ENCODE results near the gene KLHL33. TPM values are rescaled to one million over a fixed set of nuclear protein-coding genes. Genes with fewer than 3 reads are reported as not detected.

KLHL33 gene
- total RNA-seq, 4 donors from 2014 or later: 1.3 to 2.8 (median 2.1) TPM; not detected in 1

GRCh38 chr14:20386276-20386855 lies 49.6 kb downstream of the KLHL33 start:
- H3K9me3 ChIP-seq: no peaks in the 10 kb centered on the region
- H3K4me1 ChIP-seq: no peaks in the 10 kb centered on the region

GRCh38 chr14:20384886-20385285 lies 51.1 kb downstream of the KLHL33 start:
- no peak for DNase-seq
- H3K9me3 ChIP-seq: no peaks in the 10 kb centered on the region
- TF ChIP-seq, protein P1, sequence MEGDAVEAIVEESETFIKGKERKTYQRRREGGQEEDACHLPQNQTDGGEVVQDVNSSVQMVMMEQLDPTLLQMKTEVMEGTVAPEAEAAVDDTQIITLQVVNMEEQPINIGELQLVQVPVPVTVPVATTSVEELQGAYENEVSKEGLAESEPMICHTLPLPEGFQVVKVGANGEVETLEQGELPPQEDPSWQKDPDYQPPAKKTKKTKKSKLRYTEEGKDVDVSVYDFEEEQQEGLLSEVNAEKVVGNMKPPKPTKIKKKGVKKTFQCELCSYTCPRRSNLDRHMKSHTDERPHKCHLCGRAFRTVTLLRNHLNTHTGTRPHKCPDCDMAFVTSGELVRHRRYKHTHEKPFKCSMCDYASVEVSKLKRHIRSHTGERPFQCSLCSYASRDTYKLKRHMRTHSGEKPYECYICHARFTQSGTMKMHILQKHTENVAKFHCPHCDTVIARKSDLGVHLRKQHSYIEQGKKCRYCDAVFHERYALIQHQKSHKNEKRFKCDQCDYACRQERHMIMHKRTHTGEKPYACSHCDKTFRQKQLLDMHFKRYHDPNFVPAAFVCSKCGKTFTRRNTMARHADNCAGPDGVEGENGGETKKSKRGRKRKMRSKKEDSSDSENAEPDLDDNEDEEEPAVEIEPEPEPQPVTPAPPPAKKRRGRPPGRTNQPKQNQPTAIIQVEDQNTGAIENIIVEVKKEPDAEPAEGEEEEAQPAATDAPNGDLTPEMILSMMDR (IDR thresholded peaks at IDR 0.05): no peak
- no peak for TF ChIP-seq POLR2A (IDR thresholded peaks at IDR 0.05)
- no peaks in the 10 kb centered on the region for H3K4me1 ChIP-seq
- H3K4me3 ChIP-seq: no peak overlapping the region
- H3K27me3 ChIP-seq: no peaks in the 10 kb centered on the region
- no peaks in the 10 kb centered on the region for H3K36me3 ChIP-seq
- no peak overlapping the region for H3K27ac ChIP-seq
- intact Hi-C loops (cut with DNase I; ENCODE audit: low total_unique reads): no loop called here

More at GRCh38 chr14:20386276-20386855, 49.6 kb downstream of the KLHL33 start:
- Histone ChIP-seq H3K36me3 (no peaks in the 10 kb centered on the region), H3K27ac (no peak overlapping the region), H3K4me3 (no peak overlapping the region), H3K27me3 (no peaks in the 10 kb centered on the region)
- DNase-seq: no peak
- TF ChIP-seq POLR2A (IDR thresholded peaks at IDR 0.05): no peak
- intact Hi-C loops (cut with DNase I; ENCODE audit: low total_unique reads): no loop called here

- Histone ChIP-seq H3K9me3 (no peaks in the 10 kb centered on the region), H3K4me1 (no peaks in the 10 kb centered on the region), H3K4me3 (no peak overlapping the region), H3K27me3 (no peaks in the 10 kb centered on the region), H3K36me3 (no peaks in the 10 kb centered on the region), H3K27ac (no peak overlapping the region)
- intact Hi-C loops (cut with DNase I; ENCODE audit: low total_unique reads): no loop called here
- TF ChIP-seq, protein P1 (IDR thresholded peaks at IDR 0.05): no peak
- no peak for TF ChIP-seq POLR2A (IDR thresholded peaks at IDR 0.05)
- no peak for DNase-seq
These were observed 51.6 kb downstream of the KLHL33 start for GRCh38 chr14:20384321-20384720.

DNA sequence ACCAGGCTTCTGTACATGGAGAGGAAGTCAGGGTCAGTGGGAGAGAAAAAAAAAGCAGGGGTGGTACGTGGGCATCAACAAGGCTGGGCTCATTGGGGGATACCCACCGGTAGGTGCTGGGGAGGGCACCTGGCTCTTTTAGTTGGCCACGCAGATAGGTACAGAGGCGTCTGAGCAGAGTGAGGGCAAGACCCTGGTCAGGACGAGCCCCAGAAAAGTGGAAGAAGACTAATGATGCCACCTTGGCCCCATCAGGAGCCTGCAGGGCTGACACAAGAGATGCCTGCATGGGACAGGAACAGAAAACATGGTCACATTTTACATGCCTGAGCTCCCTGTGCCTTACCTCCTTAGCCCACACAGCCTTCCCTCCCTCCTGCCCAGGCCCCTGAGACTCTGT lies 52.3 kb downstream of the KLHL33 start:
- no peak for DNase-seq
- Histone ChIP-seq H3K9me3 (no peaks in the 10 kb centered on the region), H3K4me3 (no peak overlapping the region), H3K4me1 (no peaks in the 10 kb centered on the region), H3K27ac (no peak overlapping the region), H3K36me3 (no peaks in the 10 kb centered on the region), H3K27me3 (no peaks in the 10 kb centered on the region)
- intact Hi-C loops (cut with DNase I; ENCODE audit: low total_unique reads): no loop called here
- TF ChIP-seq POLR2A (IDR thresholded peaks at IDR 0.05): no peak
- TF ChIP-seq, protein P1 (IDR thresholded peaks at IDR 0.05): no peak

DNA sequence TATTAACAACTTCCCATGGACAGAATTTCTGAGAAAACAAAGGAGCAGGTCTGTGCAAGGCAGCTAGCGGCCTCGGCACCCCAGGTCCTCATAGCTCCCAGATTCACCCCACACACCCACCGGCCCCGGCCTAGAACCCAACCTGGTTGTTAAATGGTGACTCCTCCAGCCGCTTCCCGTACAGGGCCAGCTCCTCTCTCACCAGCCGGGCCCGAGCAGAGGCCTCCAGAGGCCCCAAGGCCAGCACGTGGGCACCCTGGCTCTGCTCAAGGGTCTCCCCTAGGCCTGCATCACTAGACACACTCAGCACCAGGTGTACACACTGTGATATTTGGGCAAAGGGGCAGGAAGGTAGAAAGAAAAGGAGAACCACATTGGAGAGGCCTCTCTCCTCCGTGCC lies 52.9 kb downstream of the KLHL33 start:
- Histone ChIP-seq H3K9me3 (no peaks in the 10 kb centered on the region), H3K27ac (no peak overlapping the region), H3K4me3 (no peak overlapping the region), H3K36me3 (no peaks in the 10 kb centered on the region), H3K4me1 (no peaks in the 10 kb centered on the region), H3K27me3 (no peaks in the 10 kb centered on the region)
- intact Hi-C loops (cut with DNase I; ENCODE audit: low total_unique reads): no loop called here
- TF ChIP-seq, protein P1 (IDR thresholded peaks at IDR 0.05): no peak
- no peak for TF ChIP-seq POLR2A (IDR thresholded peaks at IDR 0.05)
- DNase-seq: no peak

GRCh38 chr14:20382526-20382925 lies 53.4 kb downstream of the KLHL33 start:
- no peak overlapping the region for H3K4me3 ChIP-seq

More at GRCh38 chr14:20382526-20382925, 53.4 kb downstream of the KLHL33 start:
- H3K27me3 ChIP-seq: no peaks in the 10 kb centered on the region
- no peaks in the 10 kb centered on the region for H3K4me1 ChIP-seq
- DNase-seq: no peak
- TF ChIP-seq, protein P1 (IDR thresholded peaks at IDR 0.05): no peak
- TF ChIP-seq POLR2A (IDR thresholded peaks at IDR 0.05): no peak
- no peaks in the 10 kb centered on the region for H3K36me3 ChIP-seq
- intact Hi-C loops (cut with DNase I; ENCODE audit: low total_unique reads): no loop called here
- H3K9me3 ChIP-seq: no peaks in the 10 kb centered on the region
- H3K27ac ChIP-seq: no peak overlapping the region
